ENCODE results near the gene TXNDC2.
A peak's percentile ranks its signal among the peaks of the same experiment; 100 is the strongest.
"Not testable (repeated sequence)": the region's sequence is repeated elsewhere in the genome, so short reads cannot be mapped to it uniquely, and the experiment has no call there.

TXNDC2 gene

GRCh38 chr18:9885170-9886004, at the start of gene TXNDC2:
Gene TXNDC2 (plus strand): TSS chr18:9885973. CDS start chr18:9886681, 708 bp downstream.
- no peak for DNase-seq

GRCh38 chr18:9838144-9838877, 47.5 kb upstream of the TXNDC2 start:
- no peak for DNase-seq

DNA sequence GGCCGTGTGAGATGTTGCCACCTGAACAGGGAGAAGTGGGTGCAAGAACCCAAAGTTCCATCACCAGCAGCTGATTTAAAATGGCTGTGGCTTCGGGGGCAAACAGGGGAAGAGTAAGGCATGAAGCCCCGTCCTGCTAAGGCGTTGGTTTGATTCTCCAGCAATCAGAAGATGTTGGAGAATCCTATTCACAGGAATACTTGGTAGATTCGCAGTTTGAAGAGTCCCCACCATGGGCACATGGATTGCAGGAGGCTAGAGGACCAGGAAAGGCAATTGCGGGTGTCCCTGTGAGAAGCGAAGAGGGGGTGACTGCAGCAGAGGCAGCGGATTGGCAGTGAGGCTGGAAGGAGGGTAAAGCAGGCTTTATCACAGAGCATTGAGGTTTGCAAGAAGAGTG, 46.6 kb upstream of the TXNDC2 start:
- DNase-seq: no peak

DNA sequence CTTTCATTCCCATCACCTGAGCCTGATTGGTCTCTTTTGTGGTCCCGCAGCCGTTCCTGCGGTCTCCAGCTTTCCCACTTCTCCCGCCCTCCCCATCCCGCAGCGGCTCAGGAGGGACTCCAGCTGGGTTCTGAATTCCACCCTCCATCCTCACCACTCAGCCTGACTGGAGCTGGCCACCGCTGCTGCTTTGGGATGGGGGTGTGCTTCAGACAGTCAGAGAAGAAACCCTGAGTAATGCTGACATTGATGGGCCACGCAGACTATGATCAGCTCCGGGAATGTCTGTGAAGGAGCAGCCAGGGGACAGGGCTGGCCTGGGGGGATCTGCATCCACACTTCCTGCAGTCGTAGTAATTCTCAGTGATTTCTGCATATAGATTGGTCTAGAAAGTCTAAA, 45.9 kb upstream of the TXNDC2 start:
- DNase-seq: no peak

GRCh38 chr18:9841752-9842151, 44.0 kb upstream of the TXNDC2 start:
- DNase-seq: no peak

DNA sequence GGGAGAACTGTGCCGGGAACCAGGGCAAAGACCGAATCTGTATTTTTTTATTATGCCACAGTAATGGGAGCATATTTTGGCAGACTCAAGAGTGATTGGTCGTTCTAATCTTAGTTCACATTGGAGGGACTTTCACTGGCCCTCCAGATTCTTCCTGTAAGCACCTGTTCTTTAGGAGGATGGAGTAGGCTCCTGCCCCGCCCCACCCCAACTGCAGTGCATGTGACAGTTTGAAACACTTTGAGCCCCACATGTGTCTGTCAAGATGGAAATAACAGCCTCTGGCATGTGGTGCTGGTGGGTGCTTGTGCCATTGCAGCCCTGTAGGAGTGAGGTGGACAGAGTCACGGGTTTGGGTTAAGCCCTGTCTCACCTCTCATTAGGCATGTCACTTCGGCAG, 43.3 kb upstream of the TXNDC2 start:
- no peak for DNase-seq

DNA sequence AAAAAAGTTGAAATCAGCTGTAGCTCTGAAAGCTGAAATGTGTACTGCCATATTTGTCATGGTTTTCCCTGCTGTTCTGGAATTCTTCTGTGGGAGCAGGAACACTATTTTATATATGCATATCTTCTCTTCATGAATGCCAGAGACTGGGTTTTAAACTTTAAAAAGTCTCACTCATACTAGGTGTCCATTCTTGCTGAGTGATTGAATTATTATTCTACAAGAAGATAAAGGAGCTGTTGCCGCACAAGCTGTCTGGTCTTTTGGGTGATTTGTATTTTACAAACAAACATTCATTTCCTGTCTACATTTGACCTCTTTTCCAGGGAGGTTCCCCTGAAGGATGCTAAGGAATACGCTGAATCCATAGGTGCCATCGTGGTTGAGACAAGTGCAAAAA, 40.5 kb upstream of the TXNDC2 start:
- DNase-seq: no peak

DNA sequence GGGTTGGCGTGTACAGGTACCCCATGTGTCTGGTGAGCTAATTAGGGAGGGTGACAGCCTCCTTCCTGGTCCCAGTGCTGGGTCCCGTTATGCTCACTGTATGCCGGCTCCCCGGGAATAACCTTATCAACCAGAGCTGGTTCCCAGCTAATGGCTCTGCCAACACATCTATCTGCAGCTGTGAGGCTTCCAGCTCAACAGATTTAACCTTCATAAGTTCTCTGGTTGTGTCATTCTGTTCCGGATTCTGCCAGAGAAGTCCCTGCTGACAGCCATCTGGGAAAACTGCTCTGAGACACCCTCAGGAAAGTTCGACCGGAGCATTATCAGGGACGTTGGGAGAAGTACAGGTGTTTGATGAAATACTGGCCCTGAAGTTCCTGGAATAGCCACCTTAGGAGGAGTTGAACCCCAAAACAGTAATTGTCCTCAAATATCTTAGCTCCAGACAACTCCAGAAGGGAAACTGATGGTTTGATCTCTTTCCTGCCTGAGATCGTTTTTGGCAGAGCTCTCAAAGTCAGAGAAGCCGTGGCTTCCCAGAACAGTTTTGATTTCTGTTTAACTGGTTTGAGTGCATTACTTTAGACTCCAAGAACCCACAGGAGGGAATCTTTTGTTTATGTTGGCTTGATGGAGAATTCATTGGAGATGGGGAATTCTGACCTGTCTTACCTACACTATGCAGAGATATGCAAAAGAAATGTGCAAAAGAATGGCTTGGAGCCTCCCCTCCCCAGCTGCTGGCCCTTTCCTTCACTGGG, 39.4 kb upstream of the TXNDC2 start:
- DNase-seq: no peak

DNA sequence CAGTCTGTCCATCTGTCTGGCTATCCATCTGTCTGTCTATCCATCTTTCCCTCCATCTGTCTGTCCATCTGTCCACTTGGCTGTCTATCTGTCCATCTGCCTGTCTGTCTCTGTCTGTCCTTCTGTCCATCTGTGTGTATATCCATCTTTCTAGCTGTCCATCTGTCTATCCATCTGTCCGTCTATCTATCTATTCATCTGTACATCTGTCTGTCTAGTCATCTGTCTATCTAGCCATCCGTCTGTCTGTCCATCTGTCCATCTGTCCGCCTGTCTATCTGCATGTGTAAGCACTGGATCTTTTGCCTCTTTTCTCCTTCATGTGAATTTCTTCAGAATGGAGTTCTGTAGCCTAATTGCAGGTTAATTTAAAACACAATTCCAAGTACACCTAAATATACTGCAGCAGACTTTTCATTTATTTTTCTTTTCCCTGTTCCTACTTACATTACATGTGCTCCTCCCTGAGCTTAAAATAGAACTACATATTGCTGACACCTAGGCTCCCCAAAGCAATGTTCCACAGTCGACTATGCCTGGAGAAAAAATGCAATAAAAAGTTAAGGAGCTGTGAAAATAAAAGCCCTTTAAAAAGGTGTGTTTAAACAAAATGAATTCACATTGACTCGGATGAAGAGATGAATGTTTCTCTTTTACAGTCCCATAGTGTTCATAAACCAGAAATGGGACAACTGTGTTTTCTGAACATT, 37.4 kb upstream of the TXNDC2 start:
- DNase-seq: no peak

GRCh38 chr18:9849407-9850283, 36.1 kb upstream of the TXNDC2 start:
- peak in 1 of 2 donors; percentile 45 for DNase-seq

GRCh38 chr18:9850309-9850708, 35.5 kb upstream of the TXNDC2 start:
- no peak for DNase-seq

DNA sequence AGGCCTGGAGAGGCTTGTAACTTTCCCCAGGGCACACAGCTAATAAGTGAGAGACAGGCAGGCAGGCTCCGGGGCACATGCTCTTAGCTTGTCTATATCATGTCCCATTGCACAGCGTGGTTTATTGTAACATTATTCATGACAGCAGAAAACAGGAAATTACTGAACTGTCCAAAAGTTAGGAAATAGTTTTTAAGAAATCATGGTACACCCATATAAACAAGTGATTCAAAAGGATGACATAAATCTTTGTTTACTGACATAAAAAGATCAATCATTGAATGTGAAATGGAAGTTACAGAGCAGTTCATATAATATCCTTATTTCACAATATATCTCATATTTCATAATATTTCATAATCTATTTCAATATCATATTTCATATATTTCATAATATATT, 34.3 kb upstream of the TXNDC2 start:
- peak in 1 of 2 donors; percentile 18 for DNase-seq

DNA sequence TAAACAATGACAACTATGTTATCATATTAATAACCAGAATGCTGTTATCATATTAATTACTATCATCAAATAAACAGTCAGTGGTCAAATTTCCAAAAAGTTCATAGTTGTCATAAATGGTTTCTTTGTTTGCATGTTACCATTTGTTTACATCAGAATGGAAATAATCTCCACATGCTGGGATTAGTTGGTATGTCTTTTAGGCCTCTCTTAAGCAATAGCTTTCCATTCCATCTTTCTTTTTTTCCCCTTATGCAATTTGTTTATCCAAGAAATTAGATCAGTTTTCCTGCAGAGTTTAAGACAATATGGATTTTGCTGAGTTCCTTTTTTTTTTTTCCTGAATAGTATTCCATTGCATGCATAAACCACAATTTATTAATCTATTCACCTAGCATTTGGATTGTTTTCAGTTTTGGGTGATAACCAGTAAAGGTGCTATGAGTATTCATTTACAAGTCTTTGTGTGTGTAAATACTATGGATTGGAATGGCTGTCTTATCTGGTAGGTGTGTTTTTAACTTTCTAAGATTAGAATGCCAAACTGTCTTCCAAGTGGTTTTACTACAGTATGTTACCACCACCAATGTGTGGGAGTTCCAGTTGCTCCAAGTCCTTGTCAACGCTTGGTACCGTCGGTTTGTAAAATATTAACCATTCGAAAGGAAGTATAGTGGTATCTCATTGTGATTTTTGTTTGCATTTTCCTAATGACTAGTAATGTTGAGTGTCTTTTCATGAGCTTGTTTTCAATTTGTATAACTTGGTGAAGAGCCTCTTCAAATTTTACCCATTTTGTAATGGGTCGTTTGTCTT, 33.3 kb upstream of the TXNDC2 start:
- DNase-seq: no peak

DNA sequence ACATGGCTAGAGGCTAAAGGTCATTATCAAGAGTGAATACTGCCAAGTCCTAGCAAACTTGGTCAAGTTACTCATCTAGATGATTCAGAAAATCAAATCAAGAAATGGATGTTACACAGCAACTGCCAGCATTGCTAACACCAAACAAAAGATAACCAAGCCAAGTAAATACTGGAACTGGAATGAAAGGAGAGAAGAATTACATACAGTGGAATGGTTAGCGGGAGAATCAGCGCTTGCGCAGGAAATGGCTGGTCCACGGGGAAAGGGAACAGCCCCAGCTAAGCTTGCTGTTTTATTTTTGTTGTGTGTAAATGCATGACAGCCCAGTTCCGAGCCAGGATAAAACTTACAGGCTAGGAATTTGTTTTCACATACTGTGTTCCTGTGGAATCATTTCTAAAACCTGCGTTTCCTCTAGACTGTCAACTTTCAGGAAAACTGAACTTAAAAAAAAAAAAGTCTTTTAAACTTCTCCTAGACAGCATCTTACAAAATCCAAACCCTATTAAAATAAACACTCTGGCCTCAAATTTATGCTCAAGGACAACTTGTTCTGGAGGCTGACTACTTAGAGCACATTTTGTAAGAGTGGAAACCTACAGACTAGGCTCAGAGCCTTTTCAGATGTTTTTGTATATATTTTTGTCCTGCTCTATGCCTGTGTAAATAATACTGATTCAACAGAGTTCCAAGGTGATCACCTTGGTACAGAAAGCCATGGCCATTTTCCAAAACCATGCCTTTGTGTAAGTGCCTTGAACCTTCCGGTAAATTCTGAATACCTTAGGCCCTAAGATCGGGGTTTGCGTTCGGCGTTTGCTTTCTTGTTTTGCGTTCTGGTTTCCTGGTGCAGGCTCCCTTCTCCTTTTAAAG, 30.7 kb upstream of the TXNDC2 start:
- no peak for DNase-seq

DNA sequence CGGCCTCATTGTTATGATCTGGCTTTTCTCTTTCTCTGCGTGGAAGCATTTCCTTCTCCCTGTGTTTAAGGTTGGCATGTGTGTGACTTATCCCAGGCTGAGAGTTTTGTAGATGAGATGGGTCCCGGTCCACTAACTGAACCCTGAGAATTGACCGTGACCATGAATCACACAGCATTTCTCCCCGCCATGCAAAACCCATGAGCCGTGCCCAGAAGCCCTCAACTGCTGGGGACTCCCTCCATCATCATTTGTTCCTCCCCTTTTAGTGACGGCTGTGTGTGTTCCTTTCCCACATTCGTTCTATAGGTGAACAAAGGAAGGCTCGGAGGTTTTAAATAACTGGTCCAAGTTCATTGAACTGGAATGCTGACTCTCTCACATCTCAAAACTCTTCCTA, 30.1 kb upstream of the TXNDC2 start:
- DNase-seq: no peak

DNA sequence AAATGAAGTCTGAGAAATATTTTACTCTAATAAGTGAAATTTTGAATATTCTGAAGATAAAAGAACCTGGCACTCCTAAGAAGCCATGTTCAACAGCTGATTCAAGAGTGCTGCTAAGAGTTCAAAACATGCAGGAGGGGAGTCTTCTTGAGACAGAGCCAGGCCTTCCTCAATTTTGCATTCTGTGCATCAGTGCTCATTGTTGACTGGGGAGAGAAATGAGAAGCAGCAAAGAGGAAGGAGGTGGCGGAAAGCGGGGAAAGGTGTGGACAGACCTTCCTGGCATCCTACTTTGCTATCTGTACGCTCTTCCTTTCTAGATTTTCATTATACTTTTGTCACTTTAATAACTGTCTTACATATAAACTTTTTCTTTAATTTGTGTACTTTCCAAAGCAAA, 29.7 kb upstream of the TXNDC2 start:
- peak in 1 of 2 donors; percentile 23 for DNase-seq

DNA sequence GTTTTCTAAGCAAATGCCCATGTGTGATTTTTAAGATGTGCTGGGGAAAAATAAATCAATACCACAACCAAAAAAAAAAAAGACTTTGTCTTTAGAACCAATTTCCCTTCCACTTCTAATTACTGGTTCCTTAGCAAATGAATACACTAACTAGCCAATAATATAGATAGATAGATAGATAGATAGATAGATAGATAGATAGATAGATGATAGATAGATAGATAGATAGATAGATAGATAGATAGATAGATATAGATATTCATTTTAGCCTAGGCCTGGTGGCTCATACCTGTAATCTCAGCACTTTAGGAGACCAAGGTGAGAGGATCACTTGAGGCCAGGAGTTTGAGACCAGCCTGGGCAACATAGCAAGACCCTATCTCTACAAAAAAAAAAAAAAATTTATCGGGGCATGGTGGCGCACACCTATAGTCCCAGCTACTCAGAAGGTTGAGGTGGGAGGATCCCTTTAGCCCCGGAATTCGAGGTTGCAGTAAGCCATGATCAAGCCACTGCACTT, 28.2 kb upstream of the TXNDC2 start:
- DNase-seq: not testable (repeated sequence)

- DNase-seq: no peak
These were observed 27.1 kb upstream of the TXNDC2 start for GRCh38 chr18:9858642-9859041.

DNA sequence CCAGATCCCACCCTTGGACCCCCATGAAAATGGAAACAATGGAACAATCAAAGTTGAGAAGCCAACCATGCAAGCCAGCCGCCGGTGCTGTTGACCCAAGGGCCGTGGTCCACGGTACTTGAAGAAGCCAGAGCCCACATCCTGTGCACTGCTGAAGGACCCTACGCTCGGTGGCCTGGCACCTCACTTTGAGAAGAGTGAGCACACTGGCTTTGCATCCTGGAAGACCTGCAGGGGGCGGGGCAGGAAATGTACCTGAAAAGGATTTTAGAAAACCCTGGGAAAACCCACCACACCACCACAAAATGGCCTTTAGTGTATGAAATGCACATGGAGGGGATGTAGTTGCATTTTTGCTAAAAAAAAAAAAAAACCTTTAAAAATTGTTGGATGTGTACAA, 26.5 kb upstream of the TXNDC2 start:
- no peak for DNase-seq

- no peak for DNase-seq
These were observed 25.1 kb upstream of the TXNDC2 start for GRCh38 chr18:9860682-9861081.

Measured in CD4-positive, alpha-beta T cell treated with Interleukin-4 for 1 hour (primary cell).